ENCODE data around the gene ITGB1BP2. TPM values are rescaled to one million over a fixed set of nuclear protein-coding genes. Genes with fewer than 3 reads are reported as not detected.
"Not testable (repeated sequence)": the region's sequence is repeated elsewhere in the genome, so short reads cannot be mapped to it uniquely, and the experiment has no call there.

The ITGB1BP2 gene
- total and polyA plus RNA-seq, 10 donors, result 1.4 to 8.3 (median 2.1) TPM

DNA sequence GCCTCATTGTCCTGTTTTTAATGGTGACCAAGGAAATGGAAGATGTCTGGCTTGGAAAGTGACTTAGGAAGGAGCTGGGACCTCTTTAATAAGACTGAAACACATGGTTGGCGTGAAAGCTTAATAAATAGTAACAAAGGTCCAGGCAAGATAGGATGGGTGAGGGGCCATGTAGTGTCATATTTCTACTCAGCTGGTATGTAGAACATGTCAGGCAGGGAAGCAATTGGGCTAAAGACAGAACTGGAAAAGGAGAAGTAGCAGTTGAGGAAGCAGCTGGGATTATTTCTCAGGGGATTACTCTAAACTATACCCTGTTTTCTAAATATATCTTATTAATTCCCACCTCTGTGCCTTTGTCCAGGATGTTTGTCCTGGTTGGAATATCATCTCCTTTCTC is 18.6 kb downstream of the ITGB1BP2 start:
- no peaks in the 10 kb centered on the region for H3K4me1 ChIP-seq
- H3K27ac ChIP-seq, result no peak overlapping the region
- H3K36me3 ChIP-seq, result no peaks in the 10 kb centered on the region
- intact Hi-C loops (cut with DNase I; ENCODE audit: low total_unique reads), result no loop called here
- no peaks in the 10 kb centered on the region for H3K9me3 ChIP-seq
- no peak overlapping the region for H3K4me3 ChIP-seq
- no peaks in the 10 kb centered on the region for H3K27me3 ChIP-seq (replicated peaks in 1 of 7)
- WGBS, 5 donors, result 57 to 89% (median 77%) methylated on average over 1 of the region's 1 CpG
- no peak for TF ChIP-seq POLR2AphosphoS5 (IDR thresholded peaks at IDR 0.05)
- TF ChIP-seq POLR2A (IDR thresholded peaks at IDR 0.05), result no peak
- TF ChIP-seq, protein P1, sequence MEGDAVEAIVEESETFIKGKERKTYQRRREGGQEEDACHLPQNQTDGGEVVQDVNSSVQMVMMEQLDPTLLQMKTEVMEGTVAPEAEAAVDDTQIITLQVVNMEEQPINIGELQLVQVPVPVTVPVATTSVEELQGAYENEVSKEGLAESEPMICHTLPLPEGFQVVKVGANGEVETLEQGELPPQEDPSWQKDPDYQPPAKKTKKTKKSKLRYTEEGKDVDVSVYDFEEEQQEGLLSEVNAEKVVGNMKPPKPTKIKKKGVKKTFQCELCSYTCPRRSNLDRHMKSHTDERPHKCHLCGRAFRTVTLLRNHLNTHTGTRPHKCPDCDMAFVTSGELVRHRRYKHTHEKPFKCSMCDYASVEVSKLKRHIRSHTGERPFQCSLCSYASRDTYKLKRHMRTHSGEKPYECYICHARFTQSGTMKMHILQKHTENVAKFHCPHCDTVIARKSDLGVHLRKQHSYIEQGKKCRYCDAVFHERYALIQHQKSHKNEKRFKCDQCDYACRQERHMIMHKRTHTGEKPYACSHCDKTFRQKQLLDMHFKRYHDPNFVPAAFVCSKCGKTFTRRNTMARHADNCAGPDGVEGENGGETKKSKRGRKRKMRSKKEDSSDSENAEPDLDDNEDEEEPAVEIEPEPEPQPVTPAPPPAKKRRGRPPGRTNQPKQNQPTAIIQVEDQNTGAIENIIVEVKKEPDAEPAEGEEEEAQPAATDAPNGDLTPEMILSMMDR (IDR thresholded peaks at IDR 0.05 in 8 of 11, conservative IDR thresholded peaks at IDR 0.05 in 3 of 11), result no peak
- no peak for DNase-seq

DNA sequence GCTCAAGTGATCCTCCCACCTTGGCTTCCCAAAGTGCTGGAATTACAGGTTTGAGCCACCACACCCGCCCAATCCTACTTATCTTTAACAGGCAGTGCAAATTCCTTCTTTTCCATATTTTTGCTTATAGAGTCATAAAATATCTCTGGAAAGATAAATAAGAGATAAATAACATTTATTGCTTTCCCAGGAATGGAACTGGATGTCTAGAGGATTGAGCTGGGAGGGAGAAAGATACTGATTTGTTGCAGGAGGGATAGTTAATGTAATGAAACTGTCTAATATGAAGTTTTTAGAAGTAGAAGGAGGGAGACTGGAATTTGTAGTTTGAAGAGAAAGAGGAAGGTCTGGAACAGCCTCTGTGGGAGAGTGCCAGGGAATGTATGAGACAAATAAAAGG is 20.2 kb downstream of the ITGB1BP2 start:
- Histone ChIP-seq H3K27me3 (replicated peaks in 1 of 7) (no peaks in the 10 kb centered on the region), H3K36me3 (no peaks in the 10 kb centered on the region), H3K9me3 (peaks cover 0 to 14% (median 11%) of the 10 kb centered on the region in 8 donors), H3K27ac (no peak overlapping the region), H3K4me1 (no peaks in the 10 kb centered on the region), H3K4me3 (no peak overlapping the region)
- WGBS, 5 donors, result 77 to 100% (median 89%) methylated on average over 1 of the region's 1 CpG
- no peak for DNase-seq
- TF ChIP-seq POLR2AphosphoS5 (IDR thresholded peaks at IDR 0.05) (no peak), POLR2A (IDR thresholded peaks at IDR 0.05) (no peak)
- TF ChIP-seq, protein P1 (IDR thresholded peaks at IDR 0.05 in 8 of 11, conservative IDR thresholded peaks at IDR 0.05 in 3 of 11), result no peak
- intact Hi-C loops (cut with DNase I; ENCODE audit: low total_unique reads), result no loop called here

DNA sequence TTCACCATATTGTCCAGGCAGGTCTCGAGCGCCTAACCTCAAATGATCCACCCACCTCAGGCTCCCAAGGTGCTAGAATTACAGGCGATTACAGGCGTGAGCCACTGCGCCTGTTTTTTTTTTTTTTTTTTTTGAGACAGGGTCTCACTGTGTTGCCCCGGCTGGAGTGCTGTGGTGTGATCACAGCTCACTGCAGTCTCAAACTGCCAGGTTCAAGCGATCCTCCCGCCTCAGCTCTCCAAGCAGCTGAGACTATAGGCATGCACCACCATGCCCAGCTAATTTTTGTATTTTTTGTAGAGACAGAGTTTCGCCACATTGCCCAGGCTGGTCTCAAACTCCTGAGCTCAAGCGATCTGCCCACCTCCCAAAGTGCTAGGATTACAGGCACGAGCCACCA is 22.9 kb downstream of the ITGB1BP2 start:
- H3K36me3 ChIP-seq; H3K4me1 ChIP-seq; H3K27me3 ChIP-seq (replicated peaks in 1 of 7); H3K4me3 ChIP-seq; intact Hi-C loops (cut with DNase I; ENCODE audit: low total_unique reads); H3K27ac ChIP-seq; DNase-seq: not testable (repeated sequence)
- WGBS, 5 donors, result 90 to 98% (median 96%) methylated on average over 9 to 11 of the region's 11 CpGs
- peaks cover 0 to 27% (median 16%) of the 10 kb centered on the region in 8 donors for H3K9me3 ChIP-seq

DNA sequence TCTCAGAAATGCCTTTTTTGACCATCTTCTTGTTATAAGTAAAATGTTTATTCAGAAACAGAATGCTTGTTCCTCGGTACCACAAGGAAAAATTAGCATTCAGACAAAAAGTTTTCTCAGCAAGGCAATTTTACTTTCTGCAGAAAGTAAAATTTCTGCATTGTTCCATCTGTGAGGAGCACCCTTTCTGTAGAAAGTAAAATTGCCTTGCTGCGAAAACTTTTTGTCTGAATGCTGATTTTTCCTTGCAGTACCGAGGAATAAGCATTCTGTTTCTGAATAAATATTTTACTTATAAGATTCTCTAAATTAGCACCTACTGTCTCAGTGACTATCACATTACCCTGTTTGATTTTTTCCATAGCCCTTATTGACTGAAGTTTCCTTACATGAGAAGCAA is 24.8 kb downstream of the ITGB1BP2 start:
- Histone ChIP-seq H3K27me3 (replicated peaks in 1 of 7) (no peaks in the 10 kb centered on the region), H3K9me3 (peaks cover 0 to 27% (median 16%) of the 10 kb centered on the region in 8 donors), H3K27ac (no peak overlapping the region), H3K4me3 (no peak overlapping the region), H3K4me1 (no peaks in the 10 kb centered on the region), H3K36me3 (no peaks in the 10 kb centered on the region)
- TF ChIP-seq, protein P1 (IDR thresholded peaks at IDR 0.05 in 8 of 11, conservative IDR thresholded peaks at IDR 0.05 in 3 of 11), result no peak
- TF ChIP-seq POLR2AphosphoS5 (IDR thresholded peaks at IDR 0.05) (no peak), POLR2A (IDR thresholded peaks at IDR 0.05) (no peak)
- 81 to 99% (median 95%) methylated on average over 3 of the region's 3 CpGs for WGBS, 5 donors
- no peak for DNase-seq
- intact Hi-C loops (cut with DNase I; ENCODE audit: low total_unique reads), result no loop called here

DNA sequence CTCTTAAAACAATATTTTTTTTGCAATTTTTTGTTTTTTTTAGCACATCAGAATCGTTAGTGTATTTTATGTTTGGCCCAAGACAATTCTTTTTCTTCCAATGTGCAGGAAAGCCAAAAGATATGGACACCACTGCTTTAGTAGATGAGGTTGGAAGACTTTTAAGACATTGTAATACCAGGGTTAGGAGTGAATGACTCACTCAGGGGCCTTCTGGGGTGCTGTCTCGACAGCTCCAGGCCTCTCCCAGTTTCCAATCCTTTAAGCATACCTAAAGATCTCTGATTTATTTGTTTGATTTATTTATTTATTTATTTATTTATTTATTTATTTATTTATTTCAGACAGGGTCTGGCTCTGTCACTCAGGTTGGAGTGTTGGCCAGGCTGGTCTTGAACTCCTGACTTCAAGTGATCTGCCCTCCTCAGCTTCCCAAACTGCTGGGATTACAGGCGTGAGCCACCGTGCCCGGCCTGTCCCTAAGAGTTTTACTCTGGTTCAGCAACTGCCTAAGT is 47.7 kb downstream of the ITGB1BP2 start:
- H3K4me3 ChIP-seq; DNase-seq; H3K27ac ChIP-seq; intact Hi-C loops (cut with DNase I; ENCODE audit: low total_unique reads); H3K9me3 ChIP-seq; H3K27me3 ChIP-seq (replicated peaks in 1 of 7); H3K36me3 ChIP-seq; H3K4me1 ChIP-seq: not testable (repeated sequence)
- 61 to 95% (median 73%) methylated on average over 2 to 5 of the region's 5 CpGs for WGBS, 5 donors
